GM13976 (cell line): ENCODE results near the gene DROSHA.

Experiments used
- DNase-seq: peaks from one replicate; pipeline ENCODE4 v3.0.0; 2012; ENCODE audit warnings: low spot score
- CTCF ChIP-seq: IDR thresholded peaks from 2 replicates; pipeline ENCODE4 v1.5.1; 2012; ENCODE audit warnings: borderline replicate concordance, mild to moderate bottlenecking; ENCODE audit not compliant: insufficient read depth; ENCODE audit errors: extremely low read depth, missing control alignments, control extremely low read depth
- in situ Hi-C: fragments of 300-500 bp; cut with MboI; formaldehyde crosslinking; loops from one replicate; pipeline ENCODE4 v1.12.0; 2022; ENCODE audit warnings: low sequenced_read_pairs, mixed read lengths, inconsistent platforms; ENCODE audit not compliant: unreplicated experiment

The DROSHA gene

GRCh38 chr5:31531888-31532547, at the start of gene DROSHA, which contains the start of gene C5orf22:
Gene DROSHA, minus strand, starts transcription at chr5:31532093. Its CDS starts 3,034 bp downstream, at chr5:31529059.
Gene C5orf22, plus strand, starts transcription at chr5:31532301. Its CDS starts 92 bp downstream, at chr5:31532393.
- in situ Hi-C loops: no loop called here
- TF ChIP-seq CTCF: peak; percentile 9
- DNase-seq: peak; percentile 93

GRCh38 chr5:31579558-31579957, 47.7 kb upstream of the DROSHA start:
- DNase-seq: no peak
- no peak for TF ChIP-seq CTCF
- in situ Hi-C loops: loop anchor here (10.0 kb wide), 1 partner anchor 515 kb away; no protein-coding TSS in a partner anchor

GRCh38 chr5:31577438-31577837, 45.5 kb upstream of the DROSHA start:
- in situ Hi-C loops: loop anchor here (10.0 kb wide), 1 partner anchor 517 kb away; no protein-coding TSS in a partner anchor
- DNase-seq: no peak
- no peak for TF ChIP-seq CTCF

GRCh38 chr5:31574772-31575171, 42.9 kb upstream of the DROSHA start:
- no peak for TF ChIP-seq CTCF
- DNase-seq: no peak
- in situ Hi-C loops: loop anchor here (10.0 kb wide), 1 partner anchor 520 kb away; no protein-coding TSS in a partner anchor

- in situ Hi-C loops: loop anchor here (10.0 kb wide), 1 partner anchor 521 kb away; no protein-coding TSS in a partner anchor
- DNase-seq: peak; percentile 58
Observed at GRCh38 chr5:31573494-31574142, 41.7 kb upstream of the DROSHA start.

GRCh38 chr5:31569068-31569467, 37.2 kb upstream of the DROSHA start:
- no peak for DNase-seq
- TF ChIP-seq CTCF: no peak
- in situ Hi-C loops: no loop called here

More at GRCh38 chr5:31573494-31574142, 41.7 kb upstream of the DROSHA start:
- no peak for TF ChIP-seq CTCF
